IMR-90 (cell line): ENCODE results near the gene ANGPTL4. TPM values are rescaled to one million over a fixed set of nuclear protein-coding genes. Genes with fewer than 3 reads are reported as not detected.

Experiments used
- ATAC-seq: fragments of 200-7000 bp; cut with Tn5 transposase; 2 replicates; pipeline ENCODE4 v1.9.1; 2020; ENCODE audit warnings: low read depth, mild to moderate bottlenecking, moderate library complexity
- BruUV-seq: library from RNA; stranded (reverse); fragments of 400-500 nt; replicated peaks from 2 replicates; lab custom pipeline; 2021; lab: Mats Ljungman, UMichigan
- CTCF ChIA-PET: fragments of 300-600 bp; formaldehyde crosslinking; extraction: SDS; loops from one replicate; lab custom pipeline; 2021; ENCODE audit warnings: antibody characterized with exemption; lab: Yijun Ruan, JAX
- POLR2A ChIA-PET: fragments of 300-600 bp; sonication (Branson Sonifier 250); formaldehyde crosslinking; loops from one replicate; lab custom pipeline; 2022; ENCODE audit warnings: antibody characterized with exemption; ENCODE audit not compliant: unreplicated experiment; lab: Charles Lee
- DNase-seq: peaks from one replicate; pipeline ENCODE4 v3.0.0; 2013
- H2AFZ ChIP-seq: replicated peaks from 2 replicates; pipeline ENCODE3; 2013; ENCODE audit warnings: low read length, mild to moderate bottlenecking; ENCODE audit not compliant: poor library complexity
- H2AK5ac ChIP-seq: 2 replicates; pipeline ENCODE4 v1.6.1; 2013; ENCODE audit warnings: low read depth, low read length, inconsistent platforms
- H2AK9ac ChIP-seq: replicated peaks from 2 replicates; pipeline ENCODE3; 2013; ENCODE audit warnings: mild to moderate bottlenecking, low read depth, low read length, moderate library complexity; ENCODE audit not compliant: poor library complexity
- H2BK120ac ChIP-seq: 2 replicates; pipeline ENCODE4 v1.6.1; 2013; ENCODE audit warnings: low read depth, low read length, inconsistent platforms
- H2BK15ac ChIP-seq: 3 replicates; pipeline ENCODE4 v1.6.1; 2013; ENCODE audit warnings: low read depth, low read length, inconsistent platforms
- H2BK20ac ChIP-seq: 2 replicates; pipeline ENCODE4 v1.6.1; 2013; ENCODE audit warnings: low read depth, mild to moderate bottlenecking, inconsistent platforms, low read length, moderate library complexity
- H2BK5ac ChIP-seq: 2 replicates; pipeline ENCODE4 v1.6.1; 2013; ENCODE audit warnings: mild to moderate bottlenecking, low read depth, low read length, inconsistent platforms; ENCODE audit not compliant: poor library complexity, severe bottlenecking
- H3K14ac ChIP-seq: replicated peaks from 2 replicates; pipeline ENCODE4 v1.6.1; 2013; ENCODE audit warnings: low read depth, low read length, inconsistent platforms
- H3K18ac ChIP-seq: 2 replicates; pipeline ENCODE4 v1.6.1; 2013; ENCODE audit warnings: low read depth, low read length, control low read depth
- H3K23ac ChIP-seq: 2 replicates; pipeline ENCODE4 v1.6.1; 2013; ENCODE audit warnings: low read depth, low read length, inconsistent platforms
- H3K27ac ChIP-seq: 2 replicates; pipeline ENCODE4 v1.5.1; 2013; ENCODE audit warnings: mild to moderate bottlenecking, control low read depth, low read length; ENCODE audit not compliant: insufficient read depth
- H3K27me3 ChIP-seq: 2 replicates; pipeline ENCODE4 v1.6.1; 2013; ENCODE audit warnings: low read length; ENCODE audit not compliant: control insufficient read depth, insufficient read depth
- H3K36me3 ChIP-seq: 2 replicates; pipeline ENCODE4 v1.6.1; 2013; ENCODE audit warnings: low read length, mixed read lengths; ENCODE audit not compliant: control insufficient read depth, insufficient read depth
- H3K4ac ChIP-seq: 2 replicates; pipeline ENCODE4 v1.6.1; 2013; ENCODE audit warnings: low read depth, low read length, inconsistent platforms
- H3K4me1 ChIP-seq: 2 replicates; pipeline ENCODE4 v1.6.1; 2013; ENCODE audit warnings: low read length, mixed read lengths; ENCODE audit not compliant: control insufficient read depth, insufficient read depth
- H3K4me2 ChIP-seq: 2 replicates; pipeline ENCODE4 v1.6.1; 2013; ENCODE audit warnings: low read depth, mild to moderate bottlenecking, control low read depth, low read length, moderate library complexity
- H3K4me3 ChIP-seq: 2 replicates; pipeline ENCODE4 v1.5.1; 2013; ENCODE audit warnings: low read depth, mild to moderate bottlenecking, control low read depth, low read length, moderate library complexity; ENCODE audit not compliant: insufficient read depth
- H3K56ac ChIP-seq: 2 replicates; pipeline ENCODE4 v1.6.1; 2013; ENCODE audit warnings: low read length, inconsistent platforms; ENCODE audit not compliant: insufficient read depth; ENCODE audit errors: extremely low read depth
- H3K79me1 ChIP-seq, 2 experiments: 2 replicates each; pipeline ENCODE4 v1.6.1; 2013; ENCODE audit warnings: low read length in 2 of 2, inconsistent platforms in 1 of 2, low read depth in 1 of 2
- H3K9ac ChIP-seq: 2 replicates; pipeline ENCODE4 v1.6.1; 2013; ENCODE audit warnings: low read depth, low read length, control low read depth
- H3K9me1 ChIP-seq: 2 replicates; pipeline ENCODE4 v1.6.1; 2013; ENCODE audit warnings: low read length, inconsistent platforms; ENCODE audit not compliant: insufficient read depth
- H3K9me3 ChIP-seq: 2 replicates; pipeline ENCODE4 v1.6.1; 2013; ENCODE audit warnings: low read length; ENCODE audit not compliant: control insufficient read depth, insufficient read depth
- H4K20me1 ChIP-seq: 2 replicates; pipeline ENCODE4 v1.6.1; 2013; ENCODE audit warnings: low read length, inconsistent platforms; ENCODE audit not compliant: insufficient read depth
- H4K5ac ChIP-seq: 2 replicates; pipeline ENCODE4 v1.6.1; 2013; ENCODE audit warnings: mild to moderate bottlenecking, low read depth, low read length, control low read depth
- H4K8ac ChIP-seq, 2 experiments: 2 replicates each; pipeline ENCODE4 v1.6.1; 2013; ENCODE audit warnings: low read depth in 2 of 2, low read length in 2 of 2, control low read depth in 1 of 2, inconsistent platforms in 1 of 2
- H4K91ac ChIP-seq: 2 replicates; pipeline ENCODE4 v1.6.1; 2013; ENCODE audit warnings: low read depth, low read length, inconsistent platforms; ENCODE audit not compliant: insufficient read depth
- BHLHE40 ChIP-seq: fragments of 150-350 bp; IDR thresholded peaks from 2 replicates; pipeline ENCODE4 v1.6.1; 2016; ENCODE audit warnings: mild to moderate bottlenecking, low read depth, low read length
- CEBPB ChIP-seq: IDR thresholded peaks from 2 replicates; pipeline ENCODE4 v1.6.1; 2012; ENCODE audit warnings: low read depth, low read length, improper control_type of control experiment
- CTCF ChIP-seq: conservative IDR thresholded peaks from 2 replicates; pipeline ENCODE4 v1.5.1; 2012; ENCODE audit warnings: mild to moderate bottlenecking, low read depth, low read length, improper control_type of control experiment
- ELK1 ChIP-seq: fragments of 150-350 bp; IDR thresholded peaks from 2 replicates; pipeline ENCODE4 v1.6.1; 2016; ENCODE audit warnings: low read depth, mild to moderate bottlenecking, low read length, moderate library complexity, borderline replicate concordance
- FOS ChIP-seq: fragments of 150-350 bp; IDR thresholded peaks from 2 replicates; pipeline ENCODE4 v1.6.1; 2016; ENCODE audit warnings: low read depth, low read length
- MAZ ChIP-seq: IDR thresholded peaks from 2 replicates; pipeline ENCODE4 v1.6.1; 2012; ENCODE audit warnings: low read depth, mild to moderate bottlenecking, low read length, improper control_type of control experiment, moderate library complexity, borderline replicate concordance
- MXI1 ChIP-seq: IDR thresholded peaks from 2 replicates; pipeline ENCODE4 v1.6.1; 2012; ENCODE audit warnings: low read depth, mild to moderate bottlenecking, low read length, moderate library complexity, borderline replicate concordance
- POLR2A ChIP-seq: IDR thresholded peaks from 2 replicates; pipeline ENCODE4 v1.6.1; 2012; ENCODE audit warnings: mild to moderate bottlenecking, low read depth, low read length
- RCOR1 ChIP-seq: IDR thresholded peaks from 2 replicates; pipeline ENCODE4 v1.6.1; 2012; ENCODE audit warnings: mild to moderate bottlenecking, low read length, improper control_type of control experiment; ENCODE audit not compliant: insufficient replicate concordance
- RFX5 ChIP-seq: IDR thresholded peaks from 2 replicates; pipeline ENCODE4 v1.8.0; 2012; ENCODE audit warnings: low read depth, mild to moderate bottlenecking, low read length, moderate library complexity
- SMC3 ChIP-seq: fragments of 150-350 bp; IDR thresholded peaks from 2 replicates; pipeline ENCODE4 v1.6.1; 2016; ENCODE audit warnings: low read depth, mild to moderate bottlenecking, antibody characterized with exemption, low read length, moderate library complexity
- USF2 ChIP-seq: fragments of 150-350 bp; IDR thresholded peaks from 2 replicates; pipeline ENCODE4 v1.6.1; 2017; ENCODE audit warnings: mild to moderate bottlenecking, antibody characterized with exemption, low read length, low read depth
- WGBS, 2 experiments: methylation state at CpG; one replicate each; pipeline versions ENCODE4 v1.1.5 to v1.1.7; 2013; ENCODE audit warnings: missing lambda C conversion rate in 2 of 2; ENCODE audit not compliant: insufficient read length in 1 of 2; ENCODE audit errors: extremely low coverage in 2 of 2; 5-methylcytosine and 5-hydroxymethylcytosine counted together
- dilution Hi-C: fragments of 300-500 bp; cut with HindIII; formaldehyde crosslinking; loops from one replicate; pipeline ENCODE4 v1.14.3; 2018; ENCODE audit warnings: low sequenced_read_pairs; ENCODE audit not compliant: unreplicated experiment
- in situ Hi-C: fragments of 300-500 bp; cut with MboI; formaldehyde crosslinking; loops from 3 replicates; pipeline ENCODE4 v1.14.3; 2019; ENCODE audit warnings: low sequenced_read_pairs, inconsistent platforms, mixed read lengths
- intact Hi-C: fragments of 100-400 bp; cut with micrococcal nuclease; formaldehyde crosslinking; loops from 2 replicates; pipeline ENCODE4 v1.10.0; 2022
- polyA plus RNA-seq, 3 experiments: library from polyadenylated mRNA; depleted of rRNA; stranded (reverse); fragments of >200 nt; gene quantifications; 2 replicates each; pipeline ENCODE4 v1.2.3, GENCODE V29; 2012; ENCODE audit warnings: low replicate concordance in 1 of 3
- total RNA-seq: library from RNA; depleted of rRNA; stranded (reverse); fragments of >200 nt; gene quantifications from 2 replicates; pipeline ENCODE4 v1.2.3, GENCODE V29; 2012

ANGPTL4 gene
- total and polyA plus RNA-seq, 2 of the 4 experiments (the other 2 are of a cell fraction) = 1.4 to 19.1 TPM

DNA sequence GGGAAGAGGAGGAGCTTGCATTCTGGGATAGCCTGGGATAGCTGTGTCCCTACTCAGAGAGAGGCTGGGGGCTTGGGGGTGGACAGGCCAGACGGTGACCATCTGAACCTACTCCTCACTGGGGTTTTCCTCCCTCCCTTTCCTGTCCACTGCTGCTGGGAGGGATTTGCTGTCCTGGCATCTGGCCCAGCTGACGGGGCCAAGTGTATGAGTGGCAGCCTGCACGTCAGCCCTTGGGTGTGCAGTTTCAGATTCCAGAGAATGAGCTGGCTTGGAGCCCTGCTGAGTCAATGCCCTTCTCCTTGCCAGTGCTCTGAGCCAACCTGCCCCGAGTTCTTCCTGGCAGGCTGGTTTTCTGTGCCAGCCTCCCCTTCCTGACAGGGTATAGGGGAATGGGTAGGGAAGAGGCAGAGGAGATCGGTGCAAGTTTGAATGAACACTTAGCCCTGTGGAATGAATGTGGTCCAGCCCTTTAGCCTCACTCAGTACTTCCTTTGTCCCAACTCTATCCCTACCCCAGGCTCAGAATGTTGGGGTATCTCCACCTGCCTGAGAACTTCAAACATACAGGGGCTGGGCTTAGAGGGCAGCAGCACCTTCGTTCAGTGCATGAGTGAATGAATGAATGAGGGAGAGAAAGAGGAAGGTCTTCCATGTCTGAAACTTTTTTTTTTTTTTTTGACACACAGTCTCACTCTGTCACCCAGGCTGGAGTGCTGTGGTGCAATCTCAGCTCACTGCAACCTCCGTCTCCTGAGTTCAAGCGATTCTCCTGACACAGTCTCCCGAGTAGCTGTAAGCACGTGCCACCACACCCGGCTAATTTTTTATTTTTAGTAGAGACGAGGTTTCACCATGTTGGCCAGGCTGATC lies 1.8 kb upstream of the ANGPTL4 start:
- H3K23ac ChIP-seq = peak overlapping the region; percentile 70; the same call in 1 of the 2 replicates
- ChIA-PET CTCF (no interaction called here), POLR2A (no interaction called here)
- H3K4me2 ChIP-seq = peak overlapping the region; percentile 29
- H3K9ac ChIP-seq = peak overlapping the region; percentile 24; the same call in 1 of the 2 replicates
- peaks cover 12% of the 10 kb centered on the region for H4K20me1 ChIP-seq
- H4K5ac ChIP-seq = peak overlapping the region; percentile 18; the same call in 1 of the 2 replicates
- intact Hi-C loops = no loop called here
- peak overlapping the region; percentile 81 for H2BK120ac ChIP-seq
- H3K9me1 ChIP-seq = peaks cover 7% of the 10 kb centered on the region; the same call in 1 of the 2 replicates
- peak overlapping the region; percentile 70 for H2BK5ac ChIP-seq
- WGBS, 2 experiments = 0% methylated on average over 2 of the region's 12 CpGs; no CpG with 5 or more reads in 1 of the 2 experiments
- peak overlapping the region; percentile 63 to 68 for H4K8ac ChIP-seq
- peak overlapping the region; percentile 28; the same call in 1 of the 2 replicates for H3K56ac ChIP-seq
- dilution Hi-C loops = no loop called here
- H3K4me3 ChIP-seq = no peak overlapping the region
- no peaks in the 10 kb centered on the region for H3K27me3 ChIP-seq
- H3K27ac ChIP-seq = peak overlapping the region; percentile 46
- DNase-seq (peak; percentile 99), ATAC-seq (peak; percentile 71)
- in situ Hi-C loops = no loop called here
- BruUV-seq = no TSS peak
- H3K18ac ChIP-seq = peak overlapping the region; percentile 11
- peak overlapping the region; percentile 96 for H2AK5ac ChIP-seq
- peak overlapping the region; percentile 96 for H2BK20ac ChIP-seq
- H3K4me1 ChIP-seq = peaks cover 17% of the 10 kb centered on the region
- H3K14ac ChIP-seq = peak overlapping the region; percentile 74
- peak overlapping the region; percentile 63 for H2AFZ ChIP-seq
- H3K79me1 ChIP-seq = peaks cover 0 to 19% of the 10 kb centered on the region in 2 experiments; a peak in 1 of 4 replicates
- peak overlapping the region; percentile 8 for H2AK9ac ChIP-seq
- no peaks in the 10 kb centered on the region for H3K9me3 ChIP-seq
- peak overlapping the region; percentile 83 for H4K91ac ChIP-seq
- H3K36me3 ChIP-seq = no peaks in the 10 kb centered on the region
- peak overlapping the region; percentile 87 for H3K4ac ChIP-seq
- H2BK15ac ChIP-seq = peak overlapping the region; percentile 92
- 0 out of 2 replicates have a peak, but pooled peaks have one; percentile 43 for TF ChIP-seq MXI1
- TF ChIP-seq FOS = peak; percentile 80
- TF ChIP-seq POLR2A = 0 out of 2 replicates have a peak, but pooled peaks have one; percentile 35
- TF ChIP-seq RCOR1 = peak; percentile 74
- peak; percentile 43 for TF ChIP-seq CEBPB
- peak; percentile 92 for TF ChIP-seq MAZ
- peak; percentile 6; the same call in 1 of the 2 replicates for TF ChIP-seq SMC3
- no peak for TF ChIP-seq RFX5
- TF ChIP-seq ELK1 = no peak
- TF ChIP-seq USF2 = no peak; the same call in 1 of the 2 replicates
- TF ChIP-seq BHLHE40 = peak; percentile 60; the same call in 1 of the 2 replicates
- no peak for TF ChIP-seq CTCF
